C4-2B (cell line): Measurements from ENCODE around the gene DOCK6.

Source experiments
- H3K27ac ChIP-seq: fragments of 450-650 bp; 2 replicates; pipeline ENCODE4 v1.5.1; 2017
- CTCF ChIP-seq: fragments of 450-650 bp; conservative IDR thresholded peaks from 2 replicates; pipeline ENCODE4 v1.5.1; 2017; ENCODE audit warnings: mild to moderate bottlenecking
- ZFX ChIP-seq: fragments of 450-650 bp; IDR thresholded peaks from 2 replicates; pipeline ENCODE4 v1.6.1; 2017

Gene DOCK6

GRCh38 chr19:11281356-11282049, 19.2 kb upstream of the DOCK6 start:
- H3K27ac ChIP-seq: no peak overlapping the region
- TF ChIP-seq ZFX (no peak), CTCF (no peak)

GRCh38 chr19:11279505-11280236, 17.3 kb upstream of the DOCK6 start:
- TF ChIP-seq ZFX (no peak), CTCF (no peak)
- no peak overlapping the region for H3K27ac ChIP-seq

GRCh38 chr19:11278670-11279069, 16.3 kb upstream of the DOCK6 start:
- no peak overlapping the region for H3K27ac ChIP-seq
- TF ChIP-seq CTCF: no peak
- no peak for TF ChIP-seq ZFX

- no peak overlapping the region for H3K27ac ChIP-seq
- TF ChIP-seq CTCF (no peak), ZFX (no peak)
Measured at GRCh38 chr19:11274533-11275086, 12.3 kb upstream of the DOCK6 start.

GRCh38 chr19:11273989-11274388, 11.7 kb upstream of the DOCK6 start:
- H3K27ac ChIP-seq: no peak overlapping the region
- TF ChIP-seq CTCF: no peak
- no peak for TF ChIP-seq ZFX

- no peak for TF ChIP-seq CTCF
- TF ChIP-seq ZFX: no peak
- no peak overlapping the region for H3K27ac ChIP-seq
Measured at GRCh38 chr19:11273296-11273695, 11.0 kb upstream of the DOCK6 start.

GRCh38 chr19:11269408-11269807, 7.1 kb upstream of the DOCK6 start:
- TF ChIP-seq CTCF (no peak), ZFX (no peak)
- H3K27ac ChIP-seq: no peak overlapping the region
